Lower lobe of right lung (tissue), 2 donors: ENCODE results near the gene SEPTIN11. TPM values are rescaled to one million over a fixed set of nuclear protein-coding genes. Genes with fewer than 3 reads are reported as not detected.

Source experiments
- ATAC-seq, 2 donors: fragments of 200-7000 bp; cut with Tn5 transposase; one replicate each; pipeline ENCODE4 v1.9.1; 2020 to 2022; ENCODE audit warnings: mild to moderate bottlenecking in 2 of 2, moderate library complexity in 2 of 2
- DNase-seq: peaks from one replicate; pipeline ENCODE4 v3.0.0-alpha.2; 2020
- H3K27ac ChIP-seq: fragments of 200-600 bp; one replicate; pipeline ENCODE4 v1.8.0; 2022
- H3K27me3 ChIP-seq: fragments of 200-600 bp; one replicate; pipeline ENCODE4 v1.8.0; 2022; ENCODE audit warnings: low read depth
- H3K36me3 ChIP-seq: fragments of 200-600 bp; one replicate; pipeline ENCODE4 v1.8.0; 2022; ENCODE audit warnings: mild to moderate bottlenecking
- H3K4me1 ChIP-seq: fragments of 200-600 bp; one replicate; pipeline ENCODE4 v1.8.0; 2022
- H3K4me3 ChIP-seq: fragments of 200-600 bp; one replicate; pipeline ENCODE4 v1.8.0; 2022; ENCODE audit warnings: mild to moderate bottlenecking
- H3K9me3 ChIP-seq: fragments of 200-600 bp; one replicate; pipeline ENCODE4 v1.8.0; 2022
- intact Hi-C: fragments of 100-400 bp; cut with DNase I; formaldehyde crosslinking; loops from one replicate; pipeline ENCODE4 v1.11.0; 2022
- total RNA-seq: library from RNA; stranded (reverse); fragmentation: NEBNext Ultra II Directional; extraction: Animal tissue kit (Norgen Biotek cat#: 25700); gene quantifications from one replicate; pipeline ENCODE4 v1.2.1, GENCODE V29; 2021
- TF ChIP-seq, protein P1 (sequence below): fragments of 200-600 bp; IDR thresholded peaks from one replicate; pipeline ENCODE4 v1.8.0; 2022; ENCODE audit warnings: antibody characterized with exemption, mild to moderate bottlenecking
- donor health status: DM: no; HTN: yes; CAD: no; lungs with severe emphysema.

SEPTIN11 gene
- total RNA-seq, 1 donor from 2014 or later = 127 TPM

- intact Hi-C loops = no loop called here
- H3K27me3 ChIP-seq = no peaks in the 10 kb centered on the region
- ATAC-seq (no peak), DNase-seq (no peak)
- H3K27ac ChIP-seq = no peak overlapping the region
- peaks cover 77% of the 10 kb centered on the region for H3K4me1 ChIP-seq
- no peak overlapping the region for H3K4me3 ChIP-seq
- no peaks in the 10 kb centered on the region for H3K9me3 ChIP-seq
- no peaks in the 10 kb centered on the region for H3K36me3 ChIP-seq
- TF ChIP-seq, protein P1, sequence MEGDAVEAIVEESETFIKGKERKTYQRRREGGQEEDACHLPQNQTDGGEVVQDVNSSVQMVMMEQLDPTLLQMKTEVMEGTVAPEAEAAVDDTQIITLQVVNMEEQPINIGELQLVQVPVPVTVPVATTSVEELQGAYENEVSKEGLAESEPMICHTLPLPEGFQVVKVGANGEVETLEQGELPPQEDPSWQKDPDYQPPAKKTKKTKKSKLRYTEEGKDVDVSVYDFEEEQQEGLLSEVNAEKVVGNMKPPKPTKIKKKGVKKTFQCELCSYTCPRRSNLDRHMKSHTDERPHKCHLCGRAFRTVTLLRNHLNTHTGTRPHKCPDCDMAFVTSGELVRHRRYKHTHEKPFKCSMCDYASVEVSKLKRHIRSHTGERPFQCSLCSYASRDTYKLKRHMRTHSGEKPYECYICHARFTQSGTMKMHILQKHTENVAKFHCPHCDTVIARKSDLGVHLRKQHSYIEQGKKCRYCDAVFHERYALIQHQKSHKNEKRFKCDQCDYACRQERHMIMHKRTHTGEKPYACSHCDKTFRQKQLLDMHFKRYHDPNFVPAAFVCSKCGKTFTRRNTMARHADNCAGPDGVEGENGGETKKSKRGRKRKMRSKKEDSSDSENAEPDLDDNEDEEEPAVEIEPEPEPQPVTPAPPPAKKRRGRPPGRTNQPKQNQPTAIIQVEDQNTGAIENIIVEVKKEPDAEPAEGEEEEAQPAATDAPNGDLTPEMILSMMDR = no peak
Measured at GRCh38 chr4:76981644-76982043, 32.1 kb downstream of the SEPTIN11 start.

DNA sequence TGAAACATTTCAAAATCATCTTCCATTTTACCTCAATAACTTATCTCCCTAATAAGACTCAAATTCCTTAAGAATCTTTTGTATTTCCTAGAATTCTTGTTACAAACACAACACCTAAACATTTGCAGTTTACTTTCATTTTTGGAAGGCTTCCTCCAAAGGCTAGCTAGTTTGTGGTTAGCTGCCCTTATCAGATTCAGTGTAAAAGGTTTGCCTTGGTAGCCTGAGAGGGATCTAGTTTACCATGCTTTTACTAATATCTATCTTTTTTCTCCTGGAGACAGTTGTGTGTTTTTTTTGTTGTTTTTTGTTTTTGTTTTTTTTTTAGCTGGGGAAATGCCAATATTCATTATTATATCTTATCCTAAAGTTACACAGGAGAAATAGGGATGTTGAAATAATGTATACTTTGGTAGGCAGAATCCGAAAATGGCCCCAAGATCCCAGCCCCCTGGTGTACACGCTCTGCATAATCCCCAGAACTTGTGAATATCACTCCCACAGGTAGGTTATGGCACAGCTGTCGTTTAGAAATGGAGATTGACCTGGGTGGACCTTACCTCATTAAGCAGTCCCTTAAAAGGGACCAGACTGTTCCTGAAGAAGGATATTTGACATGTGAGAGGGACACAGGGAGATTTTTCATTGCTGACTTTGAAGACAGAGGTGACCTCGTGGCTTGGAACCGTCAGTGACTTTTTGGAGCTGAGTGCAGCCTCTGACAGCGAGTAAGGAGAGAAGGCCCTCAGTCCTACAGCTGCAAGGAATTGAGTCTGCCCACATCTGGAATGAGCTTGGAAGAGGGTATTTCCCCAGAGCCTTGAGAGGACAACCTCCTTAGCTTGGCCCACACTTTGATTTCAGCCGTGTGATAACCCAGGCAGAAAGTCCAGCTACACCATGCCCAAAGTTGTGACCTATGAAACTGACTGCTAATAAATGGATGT, 33.4 kb downstream of the SEPTIN11 start:
- TF ChIP-seq, protein P1 = no peak
- Histone ChIP-seq H3K27ac (no peak overlapping the region), H3K36me3 (no peaks in the 10 kb centered on the region), H3K4me3 (no peak overlapping the region), H3K9me3 (no peaks in the 10 kb centered on the region), H3K4me1 (peaks cover 86% of the 10 kb centered on the region), H3K27me3 (no peaks in the 10 kb centered on the region)
- DNase-seq (no peak), ATAC-seq (no peak)
- intact Hi-C loops = no loop called here

GRCh38 chr4:76984127-76984526, 34.6 kb downstream of the SEPTIN11 start:
- DNase-seq = no peak
- peak; percentile 14 to 15 for ATAC-seq
- peak overlapping the region; percentile 38 for H3K27ac ChIP-seq

GRCh38 chr4:76984788-76985211, 35.2 kb downstream of the SEPTIN11 start:
- H3K4me3 ChIP-seq = no peak overlapping the region
- ATAC-seq = peak; percentile 71 to 82
- peak overlapping the region; percentile 57 for H3K27ac ChIP-seq
- H3K9me3 ChIP-seq = no peaks in the 10 kb centered on the region
- peaks cover 86% of the 10 kb centered on the region for H3K4me1 ChIP-seq
- TF ChIP-seq, protein P1 = no peak
- no peak for DNase-seq
- intact Hi-C loops = no loop called here
- H3K27me3 ChIP-seq = no peaks in the 10 kb centered on the region
- H3K36me3 ChIP-seq = no peaks in the 10 kb centered on the region

More at GRCh38 chr4:76984127-76984526, 34.6 kb downstream of the SEPTIN11 start:
- Histone ChIP-seq H3K36me3 (no peaks in the 10 kb centered on the region), H3K9me3 (no peaks in the 10 kb centered on the region), H3K4me1 (peaks cover 85% of the 10 kb centered on the region), H3K27me3 (no peaks in the 10 kb centered on the region), H3K4me3 (no peak overlapping the region)
- intact Hi-C loops = no loop called here
- TF ChIP-seq, protein P1 = peak; percentile 30

DNA sequence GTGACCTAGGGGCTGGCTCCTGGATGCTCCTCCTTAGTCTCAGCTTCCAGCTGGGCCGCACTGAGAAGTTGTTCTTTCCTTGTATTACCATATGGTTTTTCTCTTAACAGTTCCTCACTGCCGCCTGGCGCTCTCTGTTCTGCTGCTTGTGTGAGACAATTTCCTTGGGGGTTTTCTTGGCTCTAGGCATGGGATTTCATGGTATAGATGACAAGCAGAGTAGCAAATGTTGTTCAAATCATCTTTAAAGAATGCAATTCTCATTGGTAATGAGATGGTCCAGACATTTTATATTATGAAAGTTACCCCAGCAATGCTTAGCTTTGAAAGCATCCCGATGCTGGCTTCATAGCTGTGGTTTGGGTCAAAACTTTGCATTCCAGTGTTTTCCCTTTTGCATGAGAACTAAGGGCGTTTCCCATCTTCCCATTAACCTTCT, 37.6 kb downstream of the SEPTIN11 start:
- ATAC-seq = no peak
- Histone ChIP-seq H3K4me1 (peaks cover 84% of the 10 kb centered on the region), H3K36me3 (no peaks in the 10 kb centered on the region), H3K27me3 (no peaks in the 10 kb centered on the region), H3K4me3 (no peak overlapping the region), H3K27ac (peak overlapping the region; percentile 20), H3K9me3 (no peaks in the 10 kb centered on the region)
- DNase-seq = no peak
- intact Hi-C loops = no loop called here
- TF ChIP-seq, protein P1 = no peak
